ENCODE results near the gene STAG1. TPM values are rescaled to one million over a fixed set of nuclear protein-coding genes. Genes with fewer than 3 reads are reported as not detected.
"Not testable (repeated sequence)": the region's sequence is repeated elsewhere in the genome, so short reads cannot be mapped to it uniquely, and the experiment has no call there.

Gene STAG1
- total RNA-seq, 1 experiment from 2014 or later: 12.6 TPM

DNA sequence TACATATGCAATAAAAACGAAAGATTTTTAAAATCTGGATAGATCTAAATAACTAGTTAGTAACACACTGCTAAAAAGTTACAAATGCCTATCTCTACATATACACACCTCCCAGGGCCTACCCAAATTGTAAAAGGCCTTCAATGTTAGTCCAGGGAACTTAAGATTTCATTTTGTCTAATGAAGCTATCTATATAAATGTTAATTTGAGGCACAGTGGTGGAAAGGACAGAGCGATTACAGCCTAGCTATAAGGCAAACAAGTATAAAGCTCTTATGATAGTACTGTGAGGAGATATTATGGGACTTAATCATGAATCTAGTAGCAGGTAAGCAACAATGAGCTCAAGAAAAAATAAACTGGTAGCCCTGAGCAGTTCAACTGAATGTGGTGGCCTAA, 101.7 kb downstream of the STAG1 start:
- H3K27ac ChIP-seq (ENCODE audit: low read length): no peak overlapping the region
- DNase-seq: no peak
- H3K9ac ChIP-seq (ENCODE audit: low read length): no peak overlapping the region
- H3K36me3 ChIP-seq (ENCODE audit: insufficient read depth, low read length): 0 out of 2 replicates have a peak, but pooled peaks cover 3% of the 10 kb centered on the region
- no peak overlapping the region for H2AFZ ChIP-seq (ENCODE audit: low read length)
- H3K9me2 ChIP-seq (replicated peaks; ENCODE audit: insufficient read depth, low read length): no peaks in the 10 kb centered on the region
- peaks cover 7% of the 10 kb centered on the region for H3K4me1 ChIP-seq (ENCODE audit: low read length)
- H3K4me2 ChIP-seq (ENCODE audit: low read depth, low read length, poor library complexity, severe bottlenecking): no peak overlapping the region
- H3K4me3 ChIP-seq (ENCODE audit: low read length): no peak overlapping the region
- peaks cover 81% of the 10 kb centered on the region for H3K79me2 ChIP-seq (ENCODE audit: low read length)
- H3K9me3 ChIP-seq (ENCODE audit: low read length): peaks cover 24% of the 10 kb centered on the region
- H4K20me1 ChIP-seq (ENCODE audit: insufficient read depth, low read depth, low read length): no peaks in the 10 kb centered on the region
- H3K27me3 ChIP-seq (ENCODE audit: low read length): no peaks in the 10 kb centered on the region

DNA sequence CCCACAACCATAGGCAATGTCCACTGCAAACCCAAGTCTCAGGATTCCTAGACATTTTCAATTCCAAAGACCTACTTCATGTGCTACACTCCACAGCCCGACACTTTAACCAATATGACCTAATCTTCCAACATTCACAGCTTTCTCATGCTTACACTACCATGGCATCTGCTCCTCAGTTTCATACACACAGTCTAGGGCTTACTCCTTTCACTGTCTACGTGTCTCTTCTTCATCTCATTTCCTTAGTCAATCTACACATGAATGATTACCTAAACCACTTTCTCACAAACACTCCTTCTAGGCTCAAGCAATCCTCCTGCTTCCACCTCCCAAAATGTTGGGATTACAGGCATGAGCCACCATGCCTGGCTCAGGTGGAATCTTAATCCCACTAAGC, 106.3 kb downstream of the STAG1 start:
- H3K36me3 ChIP-seq (ENCODE audit: insufficient read depth, low read length): no peaks in the 10 kb centered on the region
- H3K79me2 ChIP-seq (ENCODE audit: low read length): peaks cover 75% of the 10 kb centered on the region
- H2AFZ ChIP-seq (ENCODE audit: low read length): no peak overlapping the region
- no peaks in the 10 kb centered on the region for H3K9me3 ChIP-seq (ENCODE audit: low read length)
- H3K9me2 ChIP-seq (replicated peaks; ENCODE audit: insufficient read depth, low read length): no peaks in the 10 kb centered on the region
- H3K4me1 ChIP-seq (ENCODE audit: low read length): peaks cover 19% of the 10 kb centered on the region
- H3K27ac ChIP-seq (ENCODE audit: low read length): no peak overlapping the region
- H4K20me1 ChIP-seq (ENCODE audit: insufficient read depth, low read depth, low read length): no peaks in the 10 kb centered on the region
- H3K4me2 ChIP-seq (ENCODE audit: low read depth, low read length, poor library complexity, severe bottlenecking): no peak overlapping the region
- H3K27me3 ChIP-seq (ENCODE audit: low read length): no peaks in the 10 kb centered on the region
- no peak for DNase-seq
- H3K9ac ChIP-seq (ENCODE audit: low read length): no peak overlapping the region
- H3K4me3 ChIP-seq (ENCODE audit: low read length): no peak overlapping the region

DNA sequence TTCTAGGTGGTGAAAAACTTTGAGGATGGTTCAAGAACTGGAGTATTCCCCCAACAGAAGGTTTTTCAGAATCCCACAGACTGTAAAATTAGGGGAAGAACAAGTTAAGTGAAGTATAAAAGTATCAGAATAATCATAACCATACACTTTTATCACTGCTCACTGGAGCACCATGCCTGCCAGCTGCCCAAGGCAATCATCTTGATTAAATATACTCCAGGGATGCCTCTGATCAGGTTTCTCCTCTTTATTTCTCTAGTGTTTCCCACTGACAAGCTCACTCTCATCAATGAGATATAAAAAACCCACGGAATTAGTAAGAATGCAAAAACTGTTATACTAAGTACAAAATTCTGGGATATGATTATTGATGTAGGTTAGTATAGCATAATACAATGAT, 108.0 kb downstream of the STAG1 start:
- Histone ChIP-seq H2AFZ (ENCODE audit: low read length) (no peak overlapping the region), H3K79me2 (ENCODE audit: low read length) (peaks cover 75% of the 10 kb centered on the region), H3K27ac (ENCODE audit: low read length) (no peak overlapping the region), H3K9me2 (replicated peaks; ENCODE audit: insufficient read depth, low read length) (no peaks in the 10 kb centered on the region), H3K9ac (ENCODE audit: low read length) (no peak overlapping the region), H3K4me3 (ENCODE audit: low read length) (no peak overlapping the region), H3K4me1 (ENCODE audit: low read length) (peaks cover 21% of the 10 kb centered on the region), H3K27me3 (ENCODE audit: low read length) (no peaks in the 10 kb centered on the region), H4K20me1 (ENCODE audit: insufficient read depth, low read depth, low read length) (no peaks in the 10 kb centered on the region), H3K9me3 (ENCODE audit: low read length) (no peaks in the 10 kb centered on the region), H3K4me2 (ENCODE audit: low read depth, low read length, poor library complexity, severe bottlenecking) (no peak overlapping the region), H3K36me3 (ENCODE audit: insufficient read depth, low read length) (no peaks in the 10 kb centered on the region)
- no peak for DNase-seq

DNA sequence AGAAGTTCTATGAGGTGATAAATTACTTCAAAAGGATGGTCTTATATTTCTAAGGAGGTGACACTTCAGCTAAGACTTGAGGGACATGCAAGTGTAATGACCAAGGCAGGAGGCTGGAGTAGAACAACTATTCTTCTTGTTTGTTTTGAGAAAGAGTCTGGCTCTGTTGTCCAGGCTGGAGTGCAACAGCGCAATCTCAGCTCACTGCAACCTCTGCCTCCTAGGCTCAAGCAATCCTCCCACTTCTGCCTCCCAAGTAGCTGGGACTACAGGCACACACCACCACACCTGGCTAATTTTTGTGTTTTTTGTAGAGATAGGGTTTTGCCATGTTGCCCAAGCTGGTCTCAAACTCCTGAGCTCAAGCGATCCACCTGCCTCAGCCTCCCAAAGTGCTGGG, 108.8 kb downstream of the STAG1 start:
- H3K9me3 ChIP-seq (ENCODE audit: low read length); H3K27me3 ChIP-seq (ENCODE audit: low read length); H2AFZ ChIP-seq (ENCODE audit: low read length); H3K9me2 ChIP-seq (replicated peaks; ENCODE audit: insufficient read depth, low read length); H3K4me2 ChIP-seq (ENCODE audit: low read depth, low read length, poor library complexity, severe bottlenecking); H3K4me3 ChIP-seq (ENCODE audit: low read length); H3K27ac ChIP-seq (ENCODE audit: low read length); DNase-seq; H4K20me1 ChIP-seq (ENCODE audit: insufficient read depth, low read depth, low read length); H3K9ac ChIP-seq (ENCODE audit: low read length); H3K36me3 ChIP-seq (ENCODE audit: insufficient read depth, low read length): not testable (repeated sequence)
- H3K4me1 ChIP-seq (ENCODE audit: low read length): peaks cover 18% of the 10 kb centered on the region
- H3K79me2 ChIP-seq (ENCODE audit: low read length): peaks cover 76% of the 10 kb centered on the region

DNA sequence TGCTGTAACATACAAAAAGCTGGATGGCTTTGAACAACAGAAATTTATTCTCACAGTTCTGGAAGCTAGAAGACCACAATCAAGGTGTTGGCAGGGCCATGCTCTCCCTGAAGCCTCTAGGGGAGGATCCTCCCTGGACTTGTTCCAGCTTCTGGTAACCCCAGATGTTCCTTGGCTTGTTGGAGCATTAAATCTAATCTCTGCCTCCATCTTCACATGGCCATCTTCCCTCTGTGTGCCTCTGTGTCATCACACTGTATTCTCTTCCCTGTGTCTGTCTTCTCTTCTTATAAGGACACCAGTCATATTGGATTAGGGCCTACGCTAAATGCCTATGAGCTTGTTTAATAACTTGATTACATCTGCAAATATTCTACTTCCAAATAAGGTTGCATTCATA, 109.5 kb downstream of the STAG1 start:
- Histone ChIP-seq H2AFZ (ENCODE audit: low read length) (no peak overlapping the region), H4K20me1 (ENCODE audit: insufficient read depth, low read depth, low read length) (no peaks in the 10 kb centered on the region), H3K4me1 (ENCODE audit: low read length) (peaks cover 14% of the 10 kb centered on the region), H3K9me3 (ENCODE audit: low read length) (no peaks in the 10 kb centered on the region), H3K36me3 (ENCODE audit: insufficient read depth, low read length) (no peaks in the 10 kb centered on the region), H3K9me2 (replicated peaks; ENCODE audit: insufficient read depth, low read length) (no peaks in the 10 kb centered on the region), H3K79me2 (ENCODE audit: low read length) (peaks cover 74% of the 10 kb centered on the region), H3K4me2 (ENCODE audit: low read depth, low read length, poor library complexity, severe bottlenecking) (no peak overlapping the region), H3K4me3 (ENCODE audit: low read length) (no peak overlapping the region), H3K27me3 (ENCODE audit: low read length) (no peaks in the 10 kb centered on the region), H3K9ac (ENCODE audit: low read length) (no peak overlapping the region), H3K27ac (ENCODE audit: low read length) (no peak overlapping the region)
- DNase-seq: no peak

DNA sequence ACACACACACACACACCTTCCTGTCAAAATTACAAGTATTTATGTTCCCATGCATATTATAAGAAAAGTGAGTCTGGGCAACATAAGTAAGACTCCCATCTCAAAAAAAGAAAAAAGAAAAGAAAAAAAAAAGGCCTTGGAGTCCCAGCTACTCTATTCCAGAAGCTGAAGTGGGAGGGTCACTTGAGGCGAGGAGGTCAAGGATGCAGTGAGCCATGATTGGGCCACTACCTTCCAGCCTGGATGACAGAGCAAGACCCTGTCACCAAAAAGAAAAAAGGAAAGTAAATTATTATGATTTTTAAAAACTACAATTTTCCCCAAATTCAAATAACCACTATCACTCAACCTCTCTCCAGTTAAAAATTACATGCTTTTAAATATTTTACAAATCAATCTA, 113.1 kb downstream of the STAG1 start:
- H3K36me3 ChIP-seq (ENCODE audit: insufficient read depth, low read length): no peaks in the 10 kb centered on the region
- H3K9ac ChIP-seq (ENCODE audit: low read length): no peak overlapping the region
- H4K20me1 ChIP-seq (ENCODE audit: insufficient read depth, low read depth, low read length): no peaks in the 10 kb centered on the region
- H3K79me2 ChIP-seq (ENCODE audit: low read length): peaks cover 83% of the 10 kb centered on the region
- no peak overlapping the region for H3K4me2 ChIP-seq (ENCODE audit: low read depth, low read length, poor library complexity, severe bottlenecking)
- H3K9me3 ChIP-seq (ENCODE audit: low read length): no peaks in the 10 kb centered on the region
- H2AFZ ChIP-seq (ENCODE audit: low read length): no peak overlapping the region
- peaks cover 21% of the 10 kb centered on the region for H3K4me1 ChIP-seq (ENCODE audit: low read length)
- no peak overlapping the region for H3K27ac ChIP-seq (ENCODE audit: low read length)
- no peak overlapping the region for H3K4me3 ChIP-seq (ENCODE audit: low read length)
- H3K27me3 ChIP-seq (ENCODE audit: low read length): no peaks in the 10 kb centered on the region
- no peak for DNase-seq
- no peaks in the 10 kb centered on the region for H3K9me2 ChIP-seq (replicated peaks; ENCODE audit: insufficient read depth, low read length)

DNA sequence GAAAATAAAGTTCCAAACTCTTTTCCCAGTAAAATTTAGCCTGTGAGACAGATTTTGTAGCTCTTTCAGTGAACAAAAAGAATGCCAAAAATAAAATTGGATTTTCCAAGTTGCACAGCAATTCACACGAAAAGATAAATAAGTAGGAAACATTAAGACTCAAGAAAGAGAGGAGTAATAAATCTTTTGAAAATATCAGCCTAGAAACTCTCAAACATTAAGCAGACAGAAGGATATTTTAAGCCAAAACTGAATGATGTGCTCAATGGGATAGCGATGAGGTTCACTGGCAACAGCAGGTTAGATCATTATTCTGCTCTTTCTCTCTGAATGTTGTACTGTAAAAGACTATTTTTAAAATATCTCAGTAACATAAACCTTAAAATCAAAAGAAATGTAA, 115.0 kb downstream of the STAG1 start:
- Histone ChIP-seq H3K4me1 (ENCODE audit: low read length) (peaks cover 33% of the 10 kb centered on the region), H3K27me3 (ENCODE audit: low read length) (no peaks in the 10 kb centered on the region), H3K9me2 (replicated peaks; ENCODE audit: insufficient read depth, low read length) (no peaks in the 10 kb centered on the region), H3K4me3 (ENCODE audit: low read length) (no peak overlapping the region), H3K79me2 (ENCODE audit: low read length) (peaks cover 88% of the 10 kb centered on the region), H3K36me3 (ENCODE audit: insufficient read depth, low read length) (no peaks in the 10 kb centered on the region), H4K20me1 (ENCODE audit: insufficient read depth, low read depth, low read length) (no peaks in the 10 kb centered on the region), H3K9ac (ENCODE audit: low read length) (no peak overlapping the region), H2AFZ (ENCODE audit: low read length) (no peak overlapping the region), H3K4me2 (ENCODE audit: low read depth, low read length, poor library complexity, severe bottlenecking) (no peak overlapping the region), H3K9me3 (ENCODE audit: low read length) (no peaks in the 10 kb centered on the region), H3K27ac (ENCODE audit: low read length) (no peak overlapping the region)
- no peak for DNase-seq

DNA sequence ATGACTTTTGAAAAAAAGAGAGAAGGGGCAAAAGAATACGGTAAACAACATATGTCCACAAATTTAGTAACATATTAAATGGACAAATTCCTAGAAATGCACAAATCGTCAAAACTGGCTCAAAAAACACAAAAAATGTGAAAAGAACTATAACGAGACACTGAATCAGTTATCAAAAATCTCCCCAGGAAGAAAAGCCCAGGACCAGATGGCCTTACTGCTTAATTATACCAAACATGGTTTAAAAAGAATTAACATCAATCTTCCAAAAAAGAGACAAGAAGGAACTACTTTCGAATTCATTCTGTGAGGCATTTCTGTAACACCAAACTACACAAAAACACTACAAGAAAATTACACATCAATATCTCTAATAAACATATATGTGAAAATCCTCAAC, 117.4 kb downstream of the STAG1 start:
- H3K9me2 ChIP-seq (replicated peaks; ENCODE audit: insufficient read depth, low read length): no peaks in the 10 kb centered on the region
- no peaks in the 10 kb centered on the region for H3K27me3 ChIP-seq (ENCODE audit: low read length)
- H3K79me2 ChIP-seq (ENCODE audit: low read length): peaks cover 91% of the 10 kb centered on the region
- H3K9ac ChIP-seq (ENCODE audit: low read length): no peak overlapping the region
- H3K4me2 ChIP-seq (ENCODE audit: low read depth, low read length, poor library complexity, severe bottlenecking): no peak overlapping the region
- H4K20me1 ChIP-seq (ENCODE audit: insufficient read depth, low read depth, low read length): no peaks in the 10 kb centered on the region
- no peak overlapping the region for H2AFZ ChIP-seq (ENCODE audit: low read length)
- peaks cover 30% of the 10 kb centered on the region for H3K4me1 ChIP-seq (ENCODE audit: low read length)
- no peak overlapping the region for H3K27ac ChIP-seq (ENCODE audit: low read length)
- H3K36me3 ChIP-seq (ENCODE audit: insufficient read depth, low read length): no peaks in the 10 kb centered on the region
- H3K4me3 ChIP-seq (ENCODE audit: low read length): no peak overlapping the region
- H3K9me3 ChIP-seq (ENCODE audit: low read length): no peaks in the 10 kb centered on the region
- DNase-seq: no peak

DNA sequence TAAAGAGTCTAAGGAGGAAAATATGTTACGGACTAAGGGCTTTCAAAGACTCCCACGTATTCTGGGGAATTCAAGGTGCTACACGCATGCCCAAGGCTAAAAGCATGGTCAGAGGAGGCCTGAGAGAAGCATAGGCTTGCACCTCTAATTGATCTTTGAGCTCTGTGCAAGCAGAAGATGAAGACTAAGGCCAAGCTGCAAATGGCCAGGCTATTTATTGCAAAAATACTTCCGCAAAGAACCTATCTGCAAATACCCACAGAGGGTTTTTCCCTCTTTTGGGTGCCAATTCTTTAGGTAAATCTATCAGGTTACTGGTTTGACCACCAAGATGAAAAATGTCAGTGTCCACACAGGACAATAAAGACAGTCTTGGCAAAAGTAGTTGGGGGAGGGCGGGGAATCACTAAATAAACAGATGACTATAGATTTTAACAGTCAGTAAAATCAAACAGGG, 119.5 kb downstream of the STAG1 start:
- peak overlapping the region; percentile 59 for H3K27ac ChIP-seq (ENCODE audit: low read length)
- peak overlapping the region; percentile 24; the same call in 1 of the 2 replicates for H3K4me3 ChIP-seq (ENCODE audit: low read length)
- peak overlapping the region; percentile 42 for H3K9ac ChIP-seq (ENCODE audit: low read length)
- H3K9me3 ChIP-seq (ENCODE audit: low read length): peaks cover 9% of the 10 kb centered on the region; the same call in 1 of the 2 replicates
- peak overlapping the region; percentile 78; the same call in 1 of the 2 replicates for H2AFZ ChIP-seq (ENCODE audit: low read length)
- DNase-seq: peak; percentile 49
- peaks cover 85% of the 10 kb centered on the region for H3K79me2 ChIP-seq (ENCODE audit: low read length)
- peak overlapping the region; percentile 64 for H3K4me2 ChIP-seq (ENCODE audit: low read depth, low read length, poor library complexity, severe bottlenecking)
- H3K4me1 ChIP-seq (ENCODE audit: low read length): peaks cover 27% of the 10 kb centered on the region
- no peaks in the 10 kb centered on the region for H3K27me3 ChIP-seq (ENCODE audit: low read length)
- H3K36me3 ChIP-seq (ENCODE audit: insufficient read depth, low read length): peaks cover 7% of the 10 kb centered on the region; the same call in 1 of the 2 replicates
- no peaks in the 10 kb centered on the region for H4K20me1 ChIP-seq (ENCODE audit: insufficient read depth, low read depth, low read length)
- no peaks in the 10 kb centered on the region for H3K9me2 ChIP-seq (replicated peaks; ENCODE audit: insufficient read depth, low read length)
